OCI-LY3 (cell line): ENCODE data around the gene C11orf87.

ENCODE experiments used
- EZH2phosphoT487 ChIP-seq: fragments of 200-600 bp; shearing (Covaris generic); IDR thresholded peaks from 2 replicates; pipeline ENCODE4 v1.6.1; 2018; ENCODE audit warnings: antibody characterized with exemption, mixed run types, low read depth
- TF ChIP-seq, protein P1 (sequence below): fragments of 200-600, 300-600 bp; sonication (generic); IDR thresholded peaks from 2 replicates; pipeline ENCODE4 v1.5.1; 2014; ENCODE audit warnings: antibody characterized with exemption, low read length, low read depth

DNA sequence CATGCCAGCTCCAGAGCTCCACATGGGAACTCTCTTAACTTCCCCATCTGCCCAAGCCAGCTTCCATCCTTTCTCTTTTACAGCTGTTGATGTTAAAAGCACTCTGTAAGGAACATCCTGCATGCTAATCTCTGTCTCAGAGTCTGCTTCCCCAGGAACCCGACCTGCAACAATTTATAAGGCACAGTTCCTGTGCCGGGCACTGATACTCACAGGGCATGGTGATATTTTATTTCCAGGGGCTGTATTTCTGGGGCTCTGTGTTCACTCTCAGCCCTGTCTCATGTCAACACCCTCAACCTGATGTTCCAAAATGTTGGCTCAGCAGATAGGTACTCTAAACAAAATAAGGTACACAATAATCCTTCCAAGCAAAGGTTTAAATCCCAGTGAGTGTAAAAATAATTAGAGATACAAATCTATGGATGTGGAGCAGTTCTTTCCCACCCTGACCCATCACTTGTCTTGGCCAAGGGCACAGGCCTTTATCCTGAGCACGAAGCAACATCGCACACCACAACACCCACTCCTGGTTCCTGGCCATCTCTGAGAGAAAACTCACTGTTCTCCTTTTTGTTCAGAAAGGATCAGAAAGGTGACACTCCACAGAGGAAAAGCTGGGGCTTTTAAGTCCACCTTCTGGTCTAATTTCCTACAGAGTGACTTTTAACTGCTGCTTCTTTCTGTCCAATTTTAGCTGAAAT, 44.8 kb upstream of the C11orf87 start:
- TF ChIP-seq, protein P1, sequence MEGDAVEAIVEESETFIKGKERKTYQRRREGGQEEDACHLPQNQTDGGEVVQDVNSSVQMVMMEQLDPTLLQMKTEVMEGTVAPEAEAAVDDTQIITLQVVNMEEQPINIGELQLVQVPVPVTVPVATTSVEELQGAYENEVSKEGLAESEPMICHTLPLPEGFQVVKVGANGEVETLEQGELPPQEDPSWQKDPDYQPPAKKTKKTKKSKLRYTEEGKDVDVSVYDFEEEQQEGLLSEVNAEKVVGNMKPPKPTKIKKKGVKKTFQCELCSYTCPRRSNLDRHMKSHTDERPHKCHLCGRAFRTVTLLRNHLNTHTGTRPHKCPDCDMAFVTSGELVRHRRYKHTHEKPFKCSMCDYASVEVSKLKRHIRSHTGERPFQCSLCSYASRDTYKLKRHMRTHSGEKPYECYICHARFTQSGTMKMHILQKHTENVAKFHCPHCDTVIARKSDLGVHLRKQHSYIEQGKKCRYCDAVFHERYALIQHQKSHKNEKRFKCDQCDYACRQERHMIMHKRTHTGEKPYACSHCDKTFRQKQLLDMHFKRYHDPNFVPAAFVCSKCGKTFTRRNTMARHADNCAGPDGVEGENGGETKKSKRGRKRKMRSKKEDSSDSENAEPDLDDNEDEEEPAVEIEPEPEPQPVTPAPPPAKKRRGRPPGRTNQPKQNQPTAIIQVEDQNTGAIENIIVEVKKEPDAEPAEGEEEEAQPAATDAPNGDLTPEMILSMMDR = no peak
- no peak for TF ChIP-seq EZH2phosphoT487
